Panc1 (cell line): ENCODE results near the gene FGF21. TPM values are rescaled to one million over a fixed set of nuclear protein-coding genes. Genes with fewer than 3 reads are reported as not detected.

Experiments used
- ATAC-seq: fragments of 200-7000 bp; cut with Tn5 transposase; 2 replicates; pipeline ENCODE4 v1.9.1; 2020; ENCODE audit warnings: mild to moderate bottlenecking, moderate library complexity
- BruUV-seq: library from RNA; stranded (reverse); fragments of 400-500 nt; replicated peaks from 2 replicates; lab custom pipeline; 2021; lab: Mats Ljungman, UMichigan
- CTCF ChIA-PET: fragments of 300-600 bp; sonication (Branson Sonifier 250); formaldehyde crosslinking; loops from one replicate; lab custom pipeline; 2022; ENCODE audit warnings: antibody characterized with exemption; lab: Charles Lee
- POLR2A ChIA-PET: fragments of 300-600 bp; sonication (Branson Sonifier 250); formaldehyde crosslinking; loops from one replicate; lab custom pipeline; 2022; ENCODE audit warnings: antibody characterized with exemption; lab: Charles Lee
- DNase-seq: peaks from one replicate; pipeline ENCODE4 v3.0.0-alpha.2; 2010; ENCODE audit warnings: low read depth, low spot score
- H3K27ac ChIP-seq: 2 replicates; pipeline ENCODE4 v1.5.1; 2011; ENCODE audit warnings: mild to moderate bottlenecking, low read length, inconsistent platforms
- H3K27me3 ChIP-seq: fragments of 200-500 bp; sonication (Bioruptor generic); 2 replicates; pipeline ENCODE4 v1.6.0; 2014; ENCODE audit warnings: low read length, inconsistent platforms; ENCODE audit not compliant: control insufficient read depth, insufficient read depth
- H3K36me3 ChIP-seq: fragments of 200-500 bp; sonication (Bioruptor generic); 2 replicates; pipeline ENCODE4 v1.5.1; 2014; ENCODE audit warnings: inconsistent platforms, mild to moderate bottlenecking, low read length, moderate library complexity; ENCODE audit not compliant: control insufficient read depth, insufficient read depth
- H3K4me1 ChIP-seq: 2 replicates; pipeline ENCODE4 v1.5.1; 2011; ENCODE audit warnings: inconsistent platforms, mild to moderate bottlenecking, low read length, moderate library complexity; ENCODE audit not compliant: control insufficient read depth, insufficient read depth
- H3K4me3 ChIP-seq, 2 experiments: 2 replicates each; pipeline ENCODE4 v1.5.1; 2011 to 2012; ENCODE audit warnings: low read depth in 2 of 2, low read length in 2 of 2, mild to moderate bottlenecking in 2 of 2, inconsistent platforms in 1 of 2, moderate library complexity in 1 of 2
- H3K9me3 ChIP-seq: fragments of 200-500 bp; sonication (Bioruptor generic); 2 replicates; pipeline ENCODE4 v1.5.1; 2014; ENCODE audit warnings: low read depth, mild to moderate bottlenecking, inconsistent platforms, low read length, moderate library complexity; ENCODE audit not compliant: control insufficient read depth, insufficient read depth
- POLR2AphosphoS5 ChIP-seq: IDR thresholded peaks from 2 replicates; pipeline ENCODE4 v1.6.1; 2012; ENCODE audit warnings: mild to moderate bottlenecking, low read depth, low read length, moderate library complexity
- SIN3A ChIP-seq: IDR thresholded peaks from 2 replicates; pipeline ENCODE4 v1.6.1; 2012; ENCODE audit warnings: low read depth, mild to moderate bottlenecking, low read length, moderate library complexity, borderline replicate concordance; ENCODE audit not compliant: insufficient read depth
- TCF7L2 ChIP-seq: IDR thresholded peaks from 2 replicates; pipeline ENCODE4 v1.6.1; 2011; ENCODE audit warnings: mild to moderate bottlenecking, low read depth, low read length, inconsistent platforms
- in situ Hi-C: cut with HindIII; loops from 2 replicates; pipeline ENCODE4 v1.10.0; 2016; ENCODE audit warnings: low sequenced_read_pairs, low pct_unique_long_range_greater_than_20kb
- intact Hi-C: fragments of 100-400 bp; cut with micrococcal nuclease; formaldehyde crosslinking; loops from one replicate; pipeline ENCODE4 v1.10.0; 2022; ENCODE audit not compliant: unreplicated experiment
- total RNA-seq: library from RNA; stranded (reverse); gene quantifications from one replicate; pipeline ENCODE4 v1.2.1, GENCODE V29; 2021; ENCODE audit not compliant: unreplicated experiment
- TF ChIP-seq, protein P1 (sequence below), 2 experiments: IDR thresholded peaks; 2 replicates each; pipeline ENCODE4 v1.6.1; 2011 to 2012; ENCODE audit warnings: low read depth in 2 of 2, control low read depth in 1 of 2, low read length in 1 of 2, mild to moderate bottlenecking in 1 of 2, moderate library complexity in 1 of 2; ENCODE audit not compliant: insufficient read depth in 1 of 2
- TF ChIP-seq, protein P2 (sequence below): fragments of 450-650 bp; IDR thresholded peaks from 2 replicates; pipeline ENCODE4 v1.5.1; 2017; ENCODE audit warnings: mild to moderate bottlenecking

FGF21 gene
- total RNA-seq, 1 experiment from 2014 or later = not detected

DNA sequence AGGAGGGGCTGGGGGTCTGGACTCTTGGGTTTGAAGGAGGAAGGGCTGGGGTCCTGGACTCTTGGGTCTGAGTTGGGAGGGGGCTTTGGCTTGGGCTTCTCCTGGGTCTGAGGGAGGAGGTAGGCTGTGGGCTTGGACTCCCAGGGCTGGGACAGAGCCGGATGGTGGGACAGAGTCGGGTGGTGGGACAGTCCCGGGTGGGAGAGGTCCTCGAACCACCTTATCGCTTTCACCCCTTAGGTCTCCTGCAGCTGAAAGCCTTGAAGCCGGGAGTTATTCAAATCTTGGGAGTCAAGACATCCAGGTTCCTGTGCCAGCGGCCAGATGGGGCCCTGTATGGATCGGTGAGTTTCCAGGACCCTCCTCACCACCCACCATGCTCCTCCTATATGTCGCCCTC is 1.4 kb downstream of the FGF21 start:
- no peak for ATAC-seq
- TF ChIP-seq, protein P1, sequence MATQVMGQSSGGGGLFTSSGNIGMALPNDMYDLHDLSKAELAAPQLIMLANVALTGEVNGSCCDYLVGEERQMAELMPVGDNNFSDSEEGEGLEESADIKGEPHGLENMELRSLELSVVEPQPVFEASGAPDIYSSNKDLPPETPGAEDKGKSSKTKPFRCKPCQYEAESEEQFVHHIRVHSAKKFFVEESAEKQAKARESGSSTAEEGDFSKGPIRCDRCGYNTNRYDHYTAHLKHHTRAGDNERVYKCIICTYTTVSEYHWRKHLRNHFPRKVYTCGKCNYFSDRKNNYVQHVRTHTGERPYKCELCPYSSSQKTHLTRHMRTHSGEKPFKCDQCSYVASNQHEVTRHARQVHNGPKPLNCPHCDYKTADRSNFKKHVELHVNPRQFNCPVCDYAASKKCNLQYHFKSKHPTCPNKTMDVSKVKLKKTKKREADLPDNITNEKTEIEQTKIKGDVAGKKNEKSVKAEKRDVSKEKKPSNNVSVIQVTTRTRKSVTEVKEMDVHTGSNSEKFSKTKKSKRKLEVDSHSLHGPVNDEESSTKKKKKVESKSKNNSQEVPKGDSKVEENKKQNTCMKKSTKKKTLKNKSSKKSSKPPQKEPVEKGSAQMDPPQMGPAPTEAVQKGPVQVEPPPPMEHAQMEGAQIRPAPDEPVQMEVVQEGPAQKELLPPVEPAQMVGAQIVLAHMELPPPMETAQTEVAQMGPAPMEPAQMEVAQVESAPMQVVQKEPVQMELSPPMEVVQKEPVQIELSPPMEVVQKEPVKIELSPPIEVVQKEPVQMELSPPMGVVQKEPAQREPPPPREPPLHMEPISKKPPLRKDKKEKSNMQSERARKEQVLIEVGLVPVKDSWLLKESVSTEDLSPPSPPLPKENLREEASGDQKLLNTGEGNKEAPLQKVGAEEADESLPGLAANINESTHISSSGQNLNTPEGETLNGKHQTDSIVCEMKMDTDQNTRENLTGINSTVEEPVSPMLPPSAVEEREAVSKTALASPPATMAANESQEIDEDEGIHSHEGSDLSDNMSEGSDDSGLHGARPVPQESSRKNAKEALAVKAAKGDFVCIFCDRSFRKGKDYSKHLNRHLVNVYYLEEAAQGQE (IDR thresholded peaks at IDR 0.05; ENCODE audit: insufficient read depth in 1 of 2, low read depth in 2 of 2, low read length in 1 of 2) = no peak
- no peak for TF ChIP-seq TCF7L2
- no peak for TF ChIP-seq SIN3A
- TF ChIP-seq, protein P2, sequence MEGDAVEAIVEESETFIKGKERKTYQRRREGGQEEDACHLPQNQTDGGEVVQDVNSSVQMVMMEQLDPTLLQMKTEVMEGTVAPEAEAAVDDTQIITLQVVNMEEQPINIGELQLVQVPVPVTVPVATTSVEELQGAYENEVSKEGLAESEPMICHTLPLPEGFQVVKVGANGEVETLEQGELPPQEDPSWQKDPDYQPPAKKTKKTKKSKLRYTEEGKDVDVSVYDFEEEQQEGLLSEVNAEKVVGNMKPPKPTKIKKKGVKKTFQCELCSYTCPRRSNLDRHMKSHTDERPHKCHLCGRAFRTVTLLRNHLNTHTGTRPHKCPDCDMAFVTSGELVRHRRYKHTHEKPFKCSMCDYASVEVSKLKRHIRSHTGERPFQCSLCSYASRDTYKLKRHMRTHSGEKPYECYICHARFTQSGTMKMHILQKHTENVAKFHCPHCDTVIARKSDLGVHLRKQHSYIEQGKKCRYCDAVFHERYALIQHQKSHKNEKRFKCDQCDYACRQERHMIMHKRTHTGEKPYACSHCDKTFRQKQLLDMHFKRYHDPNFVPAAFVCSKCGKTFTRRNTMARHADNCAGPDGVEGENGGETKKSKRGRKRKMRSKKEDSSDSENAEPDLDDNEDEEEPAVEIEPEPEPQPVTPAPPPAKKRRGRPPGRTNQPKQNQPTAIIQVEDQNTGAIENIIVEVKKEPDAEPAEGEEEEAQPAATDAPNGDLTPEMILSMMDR = no peak
- no peak for TF ChIP-seq POLR2AphosphoS5
- BruUV-seq = no TSS peak
- H3K9me3 ChIP-seq = no peaks in the 10 kb centered on the region
- peaks cover 5% of the 10 kb centered on the region; the same call in 1 of the 2 replicates for H3K36me3 ChIP-seq
- H3K4me3 ChIP-seq = no peak overlapping the region
- intact Hi-C loops = no loop called here
- no peaks in the 10 kb centered on the region; the same call in 1 of the 2 replicates for H3K4me1 ChIP-seq
- no peak overlapping the region for H3K27ac ChIP-seq
- POLR2A ChIA-PET = no interaction called here
- DNase-seq = no peak
- in situ Hi-C loops = no loop called here
- no peaks in the 10 kb centered on the region for H3K27me3 ChIP-seq
- CTCF ChIA-PET = no interaction called here

DNA sequence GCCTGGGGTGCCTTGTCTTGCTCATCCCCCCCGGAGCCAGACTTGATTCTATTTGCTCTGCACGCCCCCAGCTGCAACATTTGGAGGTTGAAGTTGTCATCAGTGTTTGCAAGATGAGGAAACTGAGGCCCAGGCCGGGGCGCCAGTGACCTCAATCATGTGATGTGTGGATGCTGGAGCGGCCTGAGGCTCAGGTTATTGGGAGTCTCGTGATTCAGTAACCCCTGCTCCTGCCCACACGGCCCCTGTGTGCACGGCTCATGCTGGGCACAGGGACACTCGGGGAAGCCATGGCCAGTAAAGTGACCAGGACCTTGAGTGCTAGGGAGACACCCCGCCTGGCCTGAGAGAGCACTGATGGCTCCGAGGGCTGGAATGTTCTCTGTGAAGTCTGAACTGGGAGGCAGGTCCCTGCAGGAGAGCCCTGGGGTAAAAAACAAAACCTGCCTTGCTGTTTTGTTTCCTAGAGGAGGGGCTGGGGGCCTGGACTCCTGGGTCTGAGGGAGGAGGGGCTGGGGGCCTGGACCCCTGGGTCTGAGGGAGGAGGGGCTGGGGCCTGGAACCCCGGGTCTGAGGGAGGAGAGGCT is 1.9 kb downstream of the FGF21 start:
- Histone ChIP-seq H3K36me3 (peaks cover 1% of the 10 kb centered on the region; the same call in 1 of the 2 replicates), H3K4me3 (no peak overlapping the region), H3K9me3 (no peaks in the 10 kb centered on the region), H3K27ac (no peak overlapping the region), H3K27me3 (no peaks in the 10 kb centered on the region), H3K4me1 (no peaks in the 10 kb centered on the region; the same call in 1 of the 2 replicates)
- ATAC-seq (no peak), DNase-seq (no peak)
- ChIA-PET POLR2A (no interaction called here), CTCF (no interaction called here)
- intact Hi-C loops (no loop called here), in situ Hi-C loops (no loop called here)
- no TSS peak for BruUV-seq
- TF ChIP-seq, protein P1 (IDR thresholded peaks at IDR 0.05; ENCODE audit: insufficient read depth in 1 of 2, low read depth in 2 of 2, low read length in 1 of 2) = no peak
- TF ChIP-seq SIN3A (no peak), TCF7L2 (no peak), POLR2AphosphoS5 (no peak)
- TF ChIP-seq, protein P2 = no peak
